HCT116 (cell line): Measurements from ENCODE around the gene EMC10. TPM values are rescaled to one million over a fixed set of nuclear protein-coding genes. Genes with fewer than 3 reads are reported as not detected.

Experiments used
- ATAC-seq: fragments of 200-7000 bp; cut with Tn5 transposase; 2 replicates; pipeline ENCODE4 v1.9.1; 2020; ENCODE audit warnings: mild to moderate bottlenecking, moderate library complexity
- BruUV-seq: library from RNA; stranded (reverse); fragments of 400-500 nt; replicated peaks from 2 replicates; lab custom pipeline; 2021; lab: Mats Ljungman, UMichigan
- CTCF ChIA-PET: fragments of 300-600 bp; sonication (Branson Sonifier 250); formaldehyde crosslinking; loops from one replicate; lab custom pipeline; 2021; ENCODE audit warnings: antibody characterized with exemption; lab: Charles Lee
- POLR2A ChIA-PET: fragments of 300-600, 350-600 bp; sonication (Branson Sonifier 250); formaldehyde crosslinking; loops from one replicate; lab custom pipeline; 2021; ENCODE audit warnings: antibody characterized with exemption; lab: Charles Lee
- RAD21 ChIA-PET, 2 experiments: fragments of 300-600 bp; sonication (Branson Sonifier 250); formaldehyde crosslinking; loops; one replicate each; lab custom pipeline; 2023; ENCODE audit warnings: low total read pairs in 2 of 2; ENCODE audit not compliant: uncharacterized antibody in 2 of 2, unreplicated experiment in 2 of 2, low non-redundant PET in 1 of 2; lab: Charles Lee
- DNase-seq: peaks from one replicate; pipeline ENCODE4 v3.0.0-alpha.2; 2010; ENCODE audit warnings: low read depth, low spot score
- H2AFZ ChIP-seq: fragments of 200-600 bp; shearing (Covaris generic), sonication (generic); 2 replicates; pipeline ENCODE4 v1.6.1; 2017; ENCODE audit warnings: low read depth, mixed run types, mixed read lengths, antibody characterized with exemption, low read length; ENCODE audit not compliant: poor library complexity, severe bottlenecking
- H3K27ac ChIP-seq: 2 replicates; pipeline ENCODE4 v1.5.1; 2012; ENCODE audit warnings: low read depth, low read length
- H3K27me3 ChIP-seq: fragments of 200-600 bp; sonication (generic); 2 replicates; pipeline ENCODE4 v1.6.1; 2016; ENCODE audit warnings: mixed run types, low read length, mixed read lengths; ENCODE audit not compliant: insufficient read depth
- H3K36me3 ChIP-seq, 2 experiments: fragments of 200-500 bp in 1 of 2; fragments of 200-600 bp in 1 of 2; sonication (Bioruptor generic) in 1 of 2; sonication (generic) in 1 of 2; 2 replicates each; pipeline versions ENCODE4 v1.5.1 to v1.6.1; 2014 to 2016; ENCODE audit warnings: low read length in 2 of 2, inconsistent platforms in 1 of 2, mixed read lengths in 1 of 2, mixed run types in 1 of 2; ENCODE audit not compliant: insufficient read depth in 2 of 2, control insufficient read depth in 1 of 2
- H3K4me1 ChIP-seq, 2 experiments: fragments of 200-600 bp in 1 of 2; sonication (generic) in 1 of 2; 2 replicates each; pipeline versions ENCODE4 v1.5.1 to v1.6.1; 2012 to 2017; ENCODE audit warnings: low read length in 2 of 2, inconsistent platforms in 1 of 2, mild to moderate bottlenecking in 1 of 2, mixed read lengths in 1 of 2, mixed run types in 1 of 2, moderate library complexity in 1 of 2; ENCODE audit not compliant: insufficient read depth in 2 of 2, control insufficient read depth in 1 of 2
- H3K4me2 ChIP-seq: fragments of 200-600 bp; sonication (generic); 2 replicates; pipeline ENCODE4 v1.6.1; 2017; ENCODE audit warnings: mixed run types, low read length, mixed read lengths
- H3K4me3 ChIP-seq, 2 experiments: fragments of 200-600 bp in 1 of 2; sonication (generic) in 1 of 2; replicated peaks in 1 of 2; 2 replicates each; pipeline ENCODE4 v1.5.1; 2011 to 2016; ENCODE audit warnings: low read length in 2 of 2, control low read depth in 1 of 2, low read depth in 1 of 2, mild to moderate bottlenecking in 1 of 2, mixed read lengths in 1 of 2, mixed run types in 1 of 2
- H3K79me2 ChIP-seq: fragments of 200-600 bp; sonication (generic); 2 replicates; pipeline ENCODE4 v1.6.1; 2017; ENCODE audit warnings: mild to moderate bottlenecking, mixed run types, low read length, moderate library complexity, mixed read lengths; ENCODE audit not compliant: insufficient read depth
- H3K9ac ChIP-seq: fragments of 200-600 bp; sonication (generic); 2 replicates; pipeline ENCODE4 v1.6.1; 2016; ENCODE audit warnings: low read length, mixed read lengths
- H3K9me2 ChIP-seq: fragments of 200-600 bp; sonication (generic), shearing (Covaris generic); 2 replicates; pipeline ENCODE4 v1.6.1; 2017; ENCODE audit warnings: mixed run types, mild to moderate bottlenecking, moderate library complexity; ENCODE audit not compliant: insufficient read depth
- H3K9me3 ChIP-seq, 2 experiments: fragments of 200-500 bp in 1 of 2; fragments of 200-600 bp in 1 of 2; sonication (Bioruptor generic) in 1 of 2; sonication (generic) in 1 of 2; 2 replicates each; pipeline ENCODE4 v1.6.1; 2014 to 2017; ENCODE audit warnings: low read length in 2 of 2, mixed read lengths in 2 of 2, inconsistent platforms in 1 of 2, low read depth in 1 of 2, mild to moderate bottlenecking in 1 of 2, mixed run types in 1 of 2, moderate library complexity in 1 of 2; ENCODE audit not compliant: control insufficient read depth in 1 of 2, insufficient read depth in 1 of 2
- H4K20me1 ChIP-seq: fragments of 200-600 bp; sonication (generic), shearing (Covaris generic); 2 replicates; pipeline ENCODE4 v1.6.1; 2017; ENCODE audit warnings: mixed run types, mild to moderate bottlenecking, moderate library complexity; ENCODE audit not compliant: insufficient read depth
- ATF3 ChIP-seq: IDR thresholded peaks from 2 replicates; pipeline ENCODE4 v1.6.1; 2012
- CEBPB ChIP-seq: IDR thresholded peaks from 2 replicates; pipeline ENCODE4 v1.6.1; 2012; ENCODE audit warnings: low read depth
- CTCF ChIP-seq, 3 experiments: fragments of 200-600 bp in 1 of 3; sonication (generic) in 1 of 3; IDR thresholded peaks in 2 of 3; conservative IDR thresholded peaks in 1 of 3; 2 replicates each; pipeline ENCODE4 v1.5.1; 2012 to 2017; ENCODE audit warnings: low read depth in 2 of 3, low read length in 2 of 3, antibody characterized with exemption in 1 of 3, borderline replicate concordance in 1 of 3, control low read depth in 1 of 3, mild to moderate bottlenecking in 1 of 3, mixed read lengths in 1 of 3, mixed run types in 1 of 3, moderate library complexity in 1 of 3; ENCODE audit not compliant: insufficient read depth in 1 of 3
- EZH2 ChIP-seq: fragments of 200-600 bp; sonication (generic); IDR thresholded peaks from 2 replicates; pipeline ENCODE4 v1.6.1; 2017; ENCODE audit warnings: antibody characterized with exemption, mixed run types
- JUND ChIP-seq: IDR thresholded peaks from 2 replicates; pipeline ENCODE4 v1.6.1; 2012
- MAX ChIP-seq: IDR thresholded peaks from 2 replicates; pipeline ENCODE4 v1.6.1; 2012
- POLR2AphosphoS5 ChIP-seq: IDR thresholded peaks from 2 replicates; pipeline ENCODE4 v1.6.1; 2011; ENCODE audit warnings: mild to moderate bottlenecking, low read depth, low read length, moderate library complexity
- REST ChIP-seq: IDR thresholded peaks from 2 replicates; pipeline ENCODE4 v1.6.1; 2012; ENCODE audit warnings: low read depth
- SP1 ChIP-seq: IDR thresholded peaks from 2 replicates; pipeline ENCODE4 v1.6.1; 2012; ENCODE audit warnings: low read depth
- SRF ChIP-seq: IDR thresholded peaks from 2 replicates; pipeline ENCODE4 v1.6.1; 2012; ENCODE audit warnings: low read depth
- TCF7L2 ChIP-seq: IDR thresholded peaks from 2 replicates; pipeline ENCODE4 v1.7.0; 2011; ENCODE audit warnings: borderline replicate concordance, inconsistent platforms; ENCODE audit not compliant: insufficient read depth, insufficient read length; ENCODE audit errors: extremely low read depth
- ZBTB33 ChIP-seq: IDR thresholded peaks from 2 replicates; pipeline ENCODE4 v1.6.1; 2011; ENCODE audit warnings: mild to moderate bottlenecking, low read length, moderate library complexity; ENCODE audit not compliant: insufficient replicate concordance; ENCODE audit errors: extremely low read depth
- ZFX ChIP-seq: fragments of 450-650 bp; IDR thresholded peaks from 2 replicates; pipeline ENCODE4 v1.6.1; 2017
- ZNF274 ChIP-seq: fragments of 200-500 bp; sonication (Bioruptor generic); IDR thresholded peaks from 2 replicates; pipeline ENCODE4 v1.6.1; 2014; ENCODE audit warnings: mild to moderate bottlenecking, low read depth, low read length, inconsistent platforms
- intact Hi-C: fragments of 100-400 bp; cut with micrococcal nuclease; formaldehyde crosslinking; loops from 2 replicates; pipeline ENCODE4 v1.10.0; 2022
- total RNA-seq: library from RNA; stranded (reverse); gene quantifications from one replicate; pipeline ENCODE4 v1.2.1, GENCODE V29; 2021; ENCODE audit not compliant: unreplicated experiment

Gene EMC10
- total RNA-seq, 1 experiment from 2014 or later = 92.4 TPM

- no peak for TF ChIP-seq POLR2AphosphoS5
- no peak for TF ChIP-seq ZFX
- no peak for TF ChIP-seq EZH2
- TF ChIP-seq ZBTB33 = no peak
- no peak for TF ChIP-seq JUND
- TF ChIP-seq REST = no peak
- TF ChIP-seq SRF = no peak
- TF ChIP-seq CEBPB = no peak
- no peak for TF ChIP-seq SP1
- TF ChIP-seq CTCF (IDR thresholded peaks at IDR 0.05 in 2 of 3, conservative IDR thresholded peaks at IDR 0.05 in 1 of 3; ENCODE audit: borderline replicate concordance in 1 of 3, insufficient read depth in 1 of 3, low read depth in 2 of 3, low read length in 2 of 3) = no peak
- no peak for TF ChIP-seq TCF7L2
- no peak for TF ChIP-seq ZNF274
- no peak for TF ChIP-seq ATF3
- no peak for TF ChIP-seq MAX
- TF ChIP-seq, all 23 proteins: peak for 0
- no peak overlapping the region for H3K27ac ChIP-seq
- CTCF ChIA-PET = no interaction called here
- H3K4me2 ChIP-seq = no peak overlapping the region
- no peaks in the 10 kb centered on the region for H3K36me3 ChIP-seq
- no peaks in the 10 kb centered on the region for H4K20me1 ChIP-seq
- BruUV-seq = no TSS peak
- RAD21 ChIA-PET = no interaction called here
- ATAC-seq = no peak
- H3K9ac ChIP-seq = no peak overlapping the region
- POLR2A ChIA-PET = no interaction called here
- H2AFZ ChIP-seq = no peak overlapping the region
- H3K4me3 ChIP-seq = no peak overlapping the region
- H3K4me1 ChIP-seq = peaks cover 1 to 13% of the 10 kb centered on the region in 2 experiments; a peak in 3 of 4 replicates
- no peaks in the 10 kb centered on the region for H3K9me3 ChIP-seq
- H3K27me3 ChIP-seq = no peaks in the 10 kb centered on the region
- no peak for DNase-seq
- H3K9me2 ChIP-seq = no peaks in the 10 kb centered on the region
- intact Hi-C loops = no loop called here
- H3K79me2 ChIP-seq = peaks cover 7% of the 10 kb centered on the region; the same call in 1 of the 2 replicates
Observed at GRCh38 chr19:50515168-50515561, 38.9 kb downstream of the EMC10 start.
